ENCODE data around the gene SHISA6. TPM values are rescaled to one million over a fixed set of nuclear protein-coding genes. Genes with fewer than 3 reads are reported as not detected.

Gene SHISA6
- total and polyA plus RNA-seq, 2 donors (not counting 1 experiment from before 2014, with no cell fraction given): not detected

GRCh38 chr17:11324021-11324420 lies 83.0 kb downstream of the SHISA6 start:
- ChIA-PET CTCF (no interaction called here), POLR2A (no interaction called here)
- Histone ChIP-seq H3K36me3 (replicated peaks in 1 of 2; ENCODE audit: control extremely low read depth in 1 of 2, control insufficient read depth in 1 of 2, extremely low read depth in 1 of 2, insufficient read depth in 2 of 2, low read length in 1 of 2) (no peaks in the 10 kb centered on the region), H3K27ac (ENCODE audit: low read length in 2 of 2) (no peak overlapping the region), H3K4me2 (replicated peaks; ENCODE audit: low read depth, low read length, poor library complexity, severe bottlenecking) (no peak overlapping the region), H4K20me1 (ENCODE audit: control insufficient read depth, insufficient read depth, low read length, poor library complexity, severe bottlenecking) (no peaks in the 10 kb centered on the region), H3K27me3 (replicated peaks in 1 of 4; ENCODE audit: control extremely low read depth in 1 of 4, control insufficient read depth in 3 of 4, insufficient read depth in 4 of 4, low read length in 3 of 4) (no peaks in the 10 kb centered on the region), H3K9me3 (ENCODE audit: control extremely low read depth in 1 of 3, control insufficient read depth in 2 of 3, insufficient read depth in 1 of 3, low read length in 2 of 3) (peaks cover 0 to 7% (median 0%) of the 10 kb centered on the region in 3 donors), H3K4me1 (ENCODE audit: control insufficient read depth in 2 of 2, insufficient read depth in 2 of 2, low read length in 2 of 2) (no peaks in the 10 kb centered on the region), H3K9ac (ENCODE audit: low read length) (no peak overlapping the region), H3K79me2 (ENCODE audit: control insufficient read depth, insufficient read depth, low read length) (no peaks in the 10 kb centered on the region), H3K4me3 (ENCODE audit: control extremely low read depth in 1 of 5, extremely low read depth in 1 of 5, insufficient read depth in 1 of 5, low read depth in 2 of 5, low read length in 4 of 5) (no peak overlapping the region), H2AFZ (ENCODE audit: insufficient read depth, low read depth, low read length, poor library complexity, severe bottlenecking) (no peak overlapping the region)
- DNase-seq (no peak), ATAC-seq (ENCODE audit: low read depth) (no peak)
- Mint-ChIP-seq H3K27ac (no peak overlapping the region), H3K9me3 (ENCODE audit: insufficient read depth) (peaks cover 3% of the 10 kb centered on the region), H3K4me1 (no peaks in the 10 kb centered on the region), H3K4me3 (no peak overlapping the region), H3K27me3 (no peaks in the 10 kb centered on the region)
- intact Hi-C loops (cut with micrococcal nuclease): no loop called here
- no peak for TF ChIP-seq EZH2 (IDR thresholded peaks at IDR 0.05; ENCODE audit: borderline replicate concordance, insufficient read depth, low read depth, low read length, poor library complexity, severe bottlenecking)
- no peak for TF ChIP-seq CTCF (IDR thresholded peaks at IDR 0.05)
- WGBS (ENCODE audit: insufficient coverage): 86% methylated on average over 9 of the region's 11 CpGs

GRCh38 chr17:11324846-11325420 lies 83.9 kb downstream of the SHISA6 start:
- WGBS (ENCODE audit: insufficient coverage): 90% methylated on average over 10 of the region's 10 CpGs
- no peak for TF ChIP-seq EZH2 (IDR thresholded peaks at IDR 0.05; ENCODE audit: borderline replicate concordance, insufficient read depth, low read depth, low read length, poor library complexity, severe bottlenecking)
- no peak for TF ChIP-seq CTCF (IDR thresholded peaks at IDR 0.05)
- no peaks in the 10 kb centered on the region for H4K20me1 ChIP-seq (ENCODE audit: control insufficient read depth, insufficient read depth, low read length, poor library complexity, severe bottlenecking)
- H2AFZ ChIP-seq (ENCODE audit: insufficient read depth, low read depth, low read length, poor library complexity, severe bottlenecking): no peak overlapping the region
- ATAC-seq (ENCODE audit: low read depth) (no peak), DNase-seq (no peak)
- no peaks in the 10 kb centered on the region for H3K4me1 Mint-ChIP-seq
- no peaks in the 10 kb centered on the region for H3K27me3 Mint-ChIP-seq
- no peak overlapping the region for H3K4me2 ChIP-seq (replicated peaks; ENCODE audit: low read depth, low read length, poor library complexity, severe bottlenecking)
- H3K9ac ChIP-seq (ENCODE audit: low read length): no peak overlapping the region
- H3K9me3 Mint-ChIP-seq (ENCODE audit: insufficient read depth): peaks cover 3% of the 10 kb centered on the region
- H3K36me3 ChIP-seq (replicated peaks in 1 of 2; ENCODE audit: control extremely low read depth in 1 of 2, control insufficient read depth in 1 of 2, extremely low read depth in 1 of 2, insufficient read depth in 2 of 2, low read length in 1 of 2): no peaks in the 10 kb centered on the region
- no peak overlapping the region for H3K27ac Mint-ChIP-seq
- no peak overlapping the region for H3K4me3 ChIP-seq (ENCODE audit: control extremely low read depth in 1 of 5, extremely low read depth in 1 of 5, insufficient read depth in 1 of 5, low read depth in 2 of 5, low read length in 4 of 5)
- no peaks in the 10 kb centered on the region for H3K4me1 ChIP-seq (ENCODE audit: control insufficient read depth in 2 of 2, insufficient read depth in 2 of 2, low read length in 2 of 2)
- H3K79me2 ChIP-seq (ENCODE audit: control insufficient read depth, insufficient read depth, low read length): no peaks in the 10 kb centered on the region
- H3K27me3 ChIP-seq (replicated peaks in 1 of 4; ENCODE audit: control extremely low read depth in 1 of 4, control insufficient read depth in 3 of 4, insufficient read depth in 4 of 4, low read length in 3 of 4): no peaks in the 10 kb centered on the region
- ChIA-PET POLR2A (no interaction called here), CTCF (no interaction called here)
- peaks cover 0 to 7% (median 0%) of the 10 kb centered on the region in 3 donors for H3K9me3 ChIP-seq (ENCODE audit: control extremely low read depth in 1 of 3, control insufficient read depth in 2 of 3, insufficient read depth in 1 of 3, low read length in 2 of 3)
- no peak overlapping the region for H3K4me3 Mint-ChIP-seq
- H3K27ac ChIP-seq (ENCODE audit: low read length in 2 of 2): no peak overlapping the region
- intact Hi-C loops (cut with micrococcal nuclease): no loop called here

Data from B cell (primary cell).